ENCODE measurements around the gene PRR5L. TPM values are rescaled to one million over a fixed set of nuclear protein-coding genes. Genes with fewer than 3 reads are reported as not detected.

The PRR5L gene
- total and polyA plus RNA-seq, 2 donors (not counting 1 experiment from before 2014, with no cell fraction given): 4.0 to 5.9 TPM

GRCh38 chr11:36454941-36455631 is 159.0 kb downstream of the PRR5L start:
- ChIA-PET POLR2A (no interaction called here), CTCF (interaction anchor here (1.1 kb wide), 1 partner anchor 54 kb away, joined by 3 read pairs; no protein-coding TSS in a partner anchor)
- H3K9me3 Mint-ChIP-seq (ENCODE audit: insufficient read depth): no peaks in the 10 kb centered on the region
- Histone ChIP-seq H3K9me3 (ENCODE audit: control extremely low read depth in 1 of 3, control insufficient read depth in 2 of 3, insufficient read depth in 1 of 3, low read length in 2 of 3) (no peaks in the 10 kb centered on the region), H4K20me1 (ENCODE audit: control insufficient read depth, insufficient read depth, low read length, poor library complexity, severe bottlenecking) (no peaks in the 10 kb centered on the region), H3K4me1 (ENCODE audit: control insufficient read depth in 2 of 2, insufficient read depth in 2 of 2, low read length in 2 of 2) (peaks cover 13 to 18% of the 10 kb centered on the region in 2 donors), H3K27me3 (replicated peaks in 1 of 4; ENCODE audit: control extremely low read depth in 1 of 4, control insufficient read depth in 3 of 4, insufficient read depth in 4 of 4, low read length in 3 of 4) (no peaks in the 10 kb centered on the region), H3K36me3 (replicated peaks in 1 of 2; ENCODE audit: control extremely low read depth in 1 of 2, control insufficient read depth in 1 of 2, extremely low read depth in 1 of 2, insufficient read depth in 2 of 2, low read length in 1 of 2) (no peaks in the 10 kb centered on the region), H3K4me2 (replicated peaks; ENCODE audit: low read depth, low read length, poor library complexity, severe bottlenecking) (no peak overlapping the region), H3K9ac (ENCODE audit: low read length) (no peak overlapping the region), H3K4me3 (ENCODE audit: control extremely low read depth in 1 of 5, extremely low read depth in 1 of 5, insufficient read depth in 1 of 5, low read depth in 2 of 5, low read length in 4 of 5) (no peak overlapping the region), H3K27ac (ENCODE audit: low read length in 2 of 2) (no peak overlapping the region), H2AFZ (ENCODE audit: insufficient read depth, low read depth, low read length, poor library complexity, severe bottlenecking) (no peak overlapping the region), H3K79me2 (ENCODE audit: control insufficient read depth, insufficient read depth, low read length) (no peaks in the 10 kb centered on the region)
- H3K27me3 Mint-ChIP-seq: no peaks in the 10 kb centered on the region
- H3K4me3 Mint-ChIP-seq: no peak overlapping the region
- no peak overlapping the region for H3K27ac Mint-ChIP-seq
- ATAC-seq (ENCODE audit: low read depth) (no peak), DNase-seq (no peak)
- TF ChIP-seq, protein P1, sequence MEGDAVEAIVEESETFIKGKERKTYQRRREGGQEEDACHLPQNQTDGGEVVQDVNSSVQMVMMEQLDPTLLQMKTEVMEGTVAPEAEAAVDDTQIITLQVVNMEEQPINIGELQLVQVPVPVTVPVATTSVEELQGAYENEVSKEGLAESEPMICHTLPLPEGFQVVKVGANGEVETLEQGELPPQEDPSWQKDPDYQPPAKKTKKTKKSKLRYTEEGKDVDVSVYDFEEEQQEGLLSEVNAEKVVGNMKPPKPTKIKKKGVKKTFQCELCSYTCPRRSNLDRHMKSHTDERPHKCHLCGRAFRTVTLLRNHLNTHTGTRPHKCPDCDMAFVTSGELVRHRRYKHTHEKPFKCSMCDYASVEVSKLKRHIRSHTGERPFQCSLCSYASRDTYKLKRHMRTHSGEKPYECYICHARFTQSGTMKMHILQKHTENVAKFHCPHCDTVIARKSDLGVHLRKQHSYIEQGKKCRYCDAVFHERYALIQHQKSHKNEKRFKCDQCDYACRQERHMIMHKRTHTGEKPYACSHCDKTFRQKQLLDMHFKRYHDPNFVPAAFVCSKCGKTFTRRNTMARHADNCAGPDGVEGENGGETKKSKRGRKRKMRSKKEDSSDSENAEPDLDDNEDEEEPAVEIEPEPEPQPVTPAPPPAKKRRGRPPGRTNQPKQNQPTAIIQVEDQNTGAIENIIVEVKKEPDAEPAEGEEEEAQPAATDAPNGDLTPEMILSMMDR (IDR thresholded peaks at IDR 0.05): no peak
- H3K4me1 Mint-ChIP-seq: peaks cover 16% of the 10 kb centered on the region
- 94% methylated on average over 14 of the region's 17 CpGs for WGBS (ENCODE audit: insufficient coverage)
- intact Hi-C loops (cut with micrococcal nuclease): no loop called here

DNA sequence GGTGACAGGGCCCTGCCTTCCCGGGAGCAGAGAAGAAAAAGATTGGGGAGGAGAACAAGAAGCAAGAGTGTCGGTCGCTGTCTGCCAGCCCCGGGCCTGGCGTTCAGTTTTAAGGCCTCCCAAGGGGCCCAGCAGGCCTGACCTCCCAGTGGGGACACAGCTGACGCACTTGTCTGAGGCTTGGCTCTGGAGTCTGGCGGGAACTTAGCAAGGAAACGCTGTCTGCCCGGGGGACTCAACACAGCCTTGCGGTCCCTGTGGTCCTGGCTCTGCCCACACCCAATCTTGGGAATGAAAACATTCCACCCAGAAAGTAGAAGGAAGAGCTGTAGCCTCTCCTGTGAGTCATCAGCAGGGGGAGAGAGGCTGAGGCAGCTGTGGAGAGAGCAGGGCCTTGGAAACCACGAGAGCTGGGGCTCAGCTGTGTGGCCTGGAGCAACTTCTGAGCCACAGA is 159.6 kb downstream of the PRR5L start:
- no peak overlapping the region for H2AFZ ChIP-seq (ENCODE audit: insufficient read depth, low read depth, low read length, poor library complexity, severe bottlenecking)
- no peak for TF ChIP-seq EZH2 (IDR thresholded peaks at IDR 0.05; ENCODE audit: borderline replicate concordance, insufficient read depth, low read depth, low read length, poor library complexity, severe bottlenecking)
- CTCF ChIA-PET: interaction anchor here (1.1 kb wide), 1 partner anchor 54 kb away, joined by 3 read pairs; no protein-coding TSS in a partner anchor

More for the DNA sequence above, 159.6 kb downstream of the PRR5L start:
- no peak overlapping the region for H3K4me3 ChIP-seq (ENCODE audit: control extremely low read depth in 1 of 5, extremely low read depth in 1 of 5, insufficient read depth in 1 of 5, low read depth in 2 of 5, low read length in 4 of 5)
- POLR2A ChIA-PET: no interaction called here
- no peaks in the 10 kb centered on the region for H3K27me3 Mint-ChIP-seq
- no peak overlapping the region for H3K4me2 ChIP-seq (replicated peaks; ENCODE audit: low read depth, low read length, poor library complexity, severe bottlenecking)
- no peaks in the 10 kb centered on the region for H3K27me3 ChIP-seq (replicated peaks in 1 of 4; ENCODE audit: control extremely low read depth in 1 of 4, control insufficient read depth in 3 of 4, insufficient read depth in 4 of 4, low read length in 3 of 4)
- no peaks in the 10 kb centered on the region for H3K36me3 ChIP-seq (replicated peaks in 1 of 2; ENCODE audit: control extremely low read depth in 1 of 2, control insufficient read depth in 1 of 2, extremely low read depth in 1 of 2, insufficient read depth in 2 of 2, low read length in 1 of 2)
- DNase-seq: no peak
- H3K27ac ChIP-seq (ENCODE audit: low read length in 2 of 2): no peak overlapping the region
- no peak overlapping the region for H3K4me3 Mint-ChIP-seq
- no peak overlapping the region for H3K9ac ChIP-seq (ENCODE audit: low read length)
- intact Hi-C loops (cut with micrococcal nuclease): no loop called here
- no peaks in the 10 kb centered on the region for H3K9me3 ChIP-seq (ENCODE audit: control extremely low read depth in 1 of 3, control insufficient read depth in 2 of 3, insufficient read depth in 1 of 3, low read length in 2 of 3)
- peaks cover 10% of the 10 kb centered on the region for H3K4me1 Mint-ChIP-seq
- 35% methylated on average over 11 of the region's 11 CpGs for WGBS (ENCODE audit: insufficient coverage)
- peaks cover 7 to 12% of the 10 kb centered on the region in 2 donors for H3K4me1 ChIP-seq (ENCODE audit: control insufficient read depth in 2 of 2, insufficient read depth in 2 of 2, low read length in 2 of 2)
- H3K9me3 Mint-ChIP-seq (ENCODE audit: insufficient read depth): no peaks in the 10 kb centered on the region
- H3K79me2 ChIP-seq (ENCODE audit: control insufficient read depth, insufficient read depth, low read length): no peaks in the 10 kb centered on the region
- H4K20me1 ChIP-seq (ENCODE audit: control insufficient read depth, insufficient read depth, low read length, poor library complexity, severe bottlenecking): no peaks in the 10 kb centered on the region
- no peak for ATAC-seq (ENCODE audit: low read depth)
- H3K27ac Mint-ChIP-seq: no peak overlapping the region
